Neuron (in vitro differentiated cells): ENCODE results near the gene HIVEP1.

Experiments
- H2AFZ ChIP-seq: one replicate; pipeline ENCODE4 v1.6.1; 2013; ENCODE audit warnings: low read depth, mild to moderate bottlenecking, inconsistent platforms, low read length, moderate library complexity
- H3K27me3 ChIP-seq: one replicate; pipeline ENCODE4 v1.6.1; 2013; ENCODE audit warnings: low read length; ENCODE audit not compliant: insufficient read depth
- H3K36me3 ChIP-seq: one replicate; pipeline ENCODE4 v1.6.1; 2013; ENCODE audit warnings: low read length; ENCODE audit not compliant: insufficient read depth
- H3K4me1 ChIP-seq: one replicate; pipeline ENCODE4 v1.6.1; 2013; ENCODE audit warnings: low read length; ENCODE audit not compliant: insufficient read depth
- H3K4me3 ChIP-seq: 2 replicates; pipeline ENCODE4 v1.5.1; 2013; ENCODE audit warnings: mild to moderate bottlenecking, low read length, moderate library complexity
- H3K9me3 ChIP-seq: one replicate; pipeline ENCODE4 v1.6.1; 2013; ENCODE audit warnings: low read length

HIVEP1 gene

DNA sequence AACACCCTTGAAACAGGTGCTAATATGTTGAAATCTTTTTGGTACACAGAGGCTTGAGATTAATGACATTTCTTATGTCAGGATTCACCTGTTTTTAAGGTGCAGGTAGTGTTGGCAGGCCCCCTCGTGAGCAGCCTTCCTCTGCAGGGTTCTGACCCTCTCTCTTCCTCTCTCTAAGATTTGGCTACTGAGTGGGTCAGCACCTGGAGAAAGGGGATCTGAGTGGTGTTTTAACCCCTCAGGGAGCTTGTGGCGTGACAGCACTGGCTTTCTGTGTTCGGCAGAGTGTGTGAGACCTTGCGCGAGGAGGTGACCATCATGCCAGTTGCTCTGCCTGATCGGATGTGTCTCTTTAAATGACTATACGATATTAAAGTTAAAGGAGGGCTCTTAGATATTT is 37.1 kb downstream of the HIVEP1 start:
- Histone ChIP-seq H2AFZ (no peak overlapping the region), H3K27me3 (no peaks in the 10 kb centered on the region), H3K36me3 (peaks cover 3% of the 10 kb centered on the region), H3K4me1 (no peaks in the 10 kb centered on the region), H3K9me3 (no peaks in the 10 kb centered on the region), H3K4me3 (no peak overlapping the region)

- Histone ChIP-seq H2AFZ (no peak overlapping the region), H3K4me1 (no peaks in the 10 kb centered on the region), H3K36me3 (peaks cover 3% of the 10 kb centered on the region), H3K9me3 (no peaks in the 10 kb centered on the region), H3K27me3 (no peaks in the 10 kb centered on the region), H3K4me3 (no peak overlapping the region)
Measured at GRCh38 chr6:12051861-12052368, 39.8 kb downstream of the HIVEP1 start.

GRCh38 chr6:12058172-12058961 is 46.3 kb downstream of the HIVEP1 start:
- Histone ChIP-seq H3K4me3 (no peak overlapping the region), H3K4me1 (peaks cover 17% of the 10 kb centered on the region), H2AFZ (no peak overlapping the region), H3K36me3 (no peaks in the 10 kb centered on the region), H3K27me3 (no peaks in the 10 kb centered on the region), H3K9me3 (no peaks in the 10 kb centered on the region)

DNA sequence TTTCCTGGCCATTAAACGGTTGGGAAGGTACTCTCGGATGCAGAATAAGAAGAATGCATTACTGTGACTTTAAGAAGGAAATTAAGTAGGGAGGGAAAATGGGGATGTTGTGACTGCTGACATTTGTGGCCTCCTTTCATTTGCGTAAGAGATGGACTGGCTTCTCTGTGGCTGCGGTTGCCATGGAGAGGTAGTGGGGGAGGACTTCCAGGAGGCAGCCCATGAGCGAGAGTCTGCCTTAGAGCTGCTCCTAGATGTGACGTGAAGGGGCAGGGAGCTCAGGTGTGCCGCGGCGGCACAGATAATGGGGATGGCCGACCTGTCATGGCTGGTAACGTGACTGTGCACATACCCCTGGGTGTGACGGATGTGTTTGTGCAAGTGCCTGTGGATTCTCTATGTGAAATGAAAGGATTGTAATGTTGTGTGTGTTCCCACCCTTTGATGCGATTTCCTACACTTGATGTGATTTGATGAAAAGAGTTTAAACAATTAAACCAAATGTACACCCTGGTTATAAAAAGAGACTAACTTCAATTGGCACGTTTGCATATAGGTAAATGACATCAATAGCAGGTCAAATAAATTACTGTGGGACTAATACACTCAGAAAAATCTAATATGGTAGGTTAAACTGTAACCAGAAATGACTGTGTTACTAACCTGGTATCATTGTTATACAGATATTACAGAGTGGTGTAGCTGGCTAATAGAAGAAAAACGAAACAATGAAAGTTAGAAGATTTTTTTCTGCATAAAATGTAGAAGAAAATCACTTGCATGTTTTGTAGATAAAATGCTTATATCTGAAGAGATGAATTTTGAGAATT is 48.9 kb downstream of the HIVEP1 start:
- Histone ChIP-seq H3K4me3 (peak overlapping the region; percentile 37), H3K9me3 (no peaks in the 10 kb centered on the region), H3K4me1 (peaks cover 17% of the 10 kb centered on the region), H3K36me3 (no peaks in the 10 kb centered on the region), H3K27me3 (no peaks in the 10 kb centered on the region), H2AFZ (no peak overlapping the region)

DNA sequence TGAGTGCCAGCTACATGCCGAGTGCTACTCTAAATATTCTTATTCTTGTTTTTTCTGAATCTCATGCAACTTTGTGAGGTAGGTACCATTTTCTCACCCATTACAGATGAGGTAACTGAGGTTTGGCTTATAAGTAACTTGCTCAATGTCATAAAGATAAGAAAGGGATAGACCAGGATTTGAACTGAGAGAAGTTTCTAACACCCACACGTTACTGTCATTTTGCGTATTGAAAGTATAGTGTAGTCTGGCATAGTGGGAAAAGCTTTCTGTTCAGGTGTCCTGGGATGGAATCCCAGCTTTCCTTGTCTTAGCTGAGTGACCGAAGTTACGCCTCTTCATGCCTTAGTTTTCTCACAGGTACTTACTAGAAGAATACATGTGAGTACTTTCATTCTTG is 50.5 kb downstream of the HIVEP1 start:
- H3K4me3 ChIP-seq: no peak overlapping the region
- H2AFZ ChIP-seq: no peak overlapping the region
- H3K9me3 ChIP-seq: no peaks in the 10 kb centered on the region
- H3K27me3 ChIP-seq: no peaks in the 10 kb centered on the region
- no peaks in the 10 kb centered on the region for H3K36me3 ChIP-seq
- H3K4me1 ChIP-seq: peaks cover 17% of the 10 kb centered on the region

- H3K4me1 ChIP-seq: peaks cover 17% of the 10 kb centered on the region
- H2AFZ ChIP-seq: no peak overlapping the region
- H3K36me3 ChIP-seq: no peaks in the 10 kb centered on the region
- no peaks in the 10 kb centered on the region for H3K27me3 ChIP-seq
- H3K9me3 ChIP-seq: no peaks in the 10 kb centered on the region
- H3K4me3 ChIP-seq: no peak overlapping the region
Measured at GRCh38 chr6:12064131-12064530, 52.0 kb downstream of the HIVEP1 start.

GRCh38 chr6:12064538-12065071 is 52.5 kb downstream of the HIVEP1 start:
- Histone ChIP-seq H3K4me1 (peaks cover 17% of the 10 kb centered on the region), H3K9me3 (no peaks in the 10 kb centered on the region), H3K36me3 (no peaks in the 10 kb centered on the region), H3K4me3 (no peak overlapping the region), H3K27me3 (no peaks in the 10 kb centered on the region), H2AFZ (no peak overlapping the region)

- Histone ChIP-seq H3K27me3 (no peaks in the 10 kb centered on the region), H3K4me1 (peaks cover 8% of the 10 kb centered on the region), H3K36me3 (no peaks in the 10 kb centered on the region), H2AFZ (no peak overlapping the region), H3K9me3 (no peaks in the 10 kb centered on the region), H3K4me3 (no peak overlapping the region)
Measured at GRCh38 chr6:12065321-12066140, 53.4 kb downstream of the HIVEP1 start.

- Histone ChIP-seq H3K9me3 (no peaks in the 10 kb centered on the region), H3K4me1 (peaks cover 1% of the 10 kb centered on the region), H3K36me3 (no peaks in the 10 kb centered on the region), H3K4me3 (no peak overlapping the region), H2AFZ (no peak overlapping the region), H3K27me3 (no peaks in the 10 kb centered on the region)
Measured at GRCh38 chr6:12066297-12066696, 54.2 kb downstream of the HIVEP1 start.

DNA sequence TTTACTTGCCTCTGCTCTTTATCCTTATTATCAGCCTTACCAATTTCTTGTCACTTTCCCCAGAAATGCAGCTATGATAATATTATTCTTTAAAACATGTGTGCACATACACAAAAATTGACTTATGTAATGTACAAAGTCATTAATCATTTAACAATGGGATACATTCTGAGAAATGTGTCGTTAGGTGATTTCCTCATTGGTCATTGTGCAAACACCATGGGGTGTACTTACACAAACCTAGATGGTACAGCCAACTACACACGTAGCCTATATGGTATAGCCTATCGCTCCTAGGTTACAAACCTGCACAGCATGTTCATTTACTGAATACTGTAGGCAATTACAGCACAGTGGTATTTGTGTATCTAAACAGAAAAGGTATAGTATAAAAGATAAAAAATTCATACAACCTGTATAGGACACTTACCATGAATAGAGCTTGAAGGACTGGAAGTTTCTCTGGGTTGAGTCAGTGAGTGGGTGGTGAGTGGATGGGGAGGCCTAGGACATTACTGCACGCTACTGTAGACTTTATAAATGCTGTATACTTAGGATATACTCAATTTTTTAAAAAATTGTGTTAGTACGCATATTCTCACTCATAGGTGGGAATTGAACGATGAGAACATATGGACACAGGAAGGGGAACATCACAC is 56.9 kb downstream of the HIVEP1 start:
- Histone ChIP-seq H3K27me3 (no peaks in the 10 kb centered on the region), H3K9me3 (no peaks in the 10 kb centered on the region), H3K4me1 (no peaks in the 10 kb centered on the region), H3K36me3 (no peaks in the 10 kb centered on the region), H3K4me3 (no peak overlapping the region), H2AFZ (no peak overlapping the region)

GRCh38 chr6:12069891-12070529 is 57.9 kb downstream of the HIVEP1 start:
- H3K9me3 ChIP-seq: no peaks in the 10 kb centered on the region
- no peaks in the 10 kb centered on the region for H3K4me1 ChIP-seq
- H3K4me3 ChIP-seq: no peak overlapping the region
- H2AFZ ChIP-seq: no peak overlapping the region
- H3K36me3 ChIP-seq: no peaks in the 10 kb centered on the region
- no peaks in the 10 kb centered on the region for H3K27me3 ChIP-seq

- no peaks in the 10 kb centered on the region for H3K9me3 ChIP-seq
- H2AFZ ChIP-seq: no peak overlapping the region
- H3K27me3 ChIP-seq: no peaks in the 10 kb centered on the region
- H3K36me3 ChIP-seq: no peaks in the 10 kb centered on the region
- no peak overlapping the region for H3K4me3 ChIP-seq
- H3K4me1 ChIP-seq: no peaks in the 10 kb centered on the region
Measured at GRCh38 chr6:12071064-12071615, 59.0 kb downstream of the HIVEP1 start.
